Nephron progenitor cell (in vitro differentiated cells): ENCODE measurements around the gene KDM4B.
A peak's percentile ranks its signal among the peaks of the same experiment; 100 is the strongest.

Experiments used
- DNase-seq: peaks from one replicate; pipeline ENCODE4 v3.0.0; 2021
- H3K27ac Mint-ChIP-seq: 2 replicates; pipeline ENCODE4 v1.8.0; 2021; ENCODE audit warnings: mild to moderate bottlenecking, moderate library complexity, mixed read lengths
- H3K27me3 Mint-ChIP-seq: 2 replicates; pipeline ENCODE4 v1.8.0; 2021; ENCODE audit warnings: mild to moderate bottlenecking, low read depth, mixed read lengths; ENCODE audit not compliant: poor library complexity
- H3K36me3 Mint-ChIP-seq: 2 replicates; pipeline ENCODE4 v1.8.0; 2021; ENCODE audit warnings: low read depth, mixed read lengths
- H3K4me1 Mint-ChIP-seq: 2 replicates; pipeline ENCODE4 v1.8.0; 2021; ENCODE audit warnings: mixed read lengths
- H3K4me3 Mint-ChIP-seq: 2 replicates; pipeline ENCODE4 v1.8.0; 2021; ENCODE audit warnings: mild to moderate bottlenecking, moderate library complexity, mixed read lengths
- H3K9me3 Mint-ChIP-seq: 2 replicates; pipeline ENCODE4 v1.8.0; 2021; ENCODE audit warnings: mild to moderate bottlenecking, moderate library complexity, mixed read lengths
- CTCF ChIP-seq: fragments of 200-600 bp; sonication (generic); IDR thresholded peaks from 2 replicates; pipeline ENCODE4 v1.5.0; 2021; ENCODE audit warnings: antibody characterized with exemption

KDM4B gene

GRCh38 chr19:5057860-5058259 is 88.9 kb downstream of the KDM4B start:
- Mint-ChIP-seq H3K4me3 (no peak overlapping the region), H3K27me3 (peaks cover 3% of the 10 kb centered on the region), H3K9me3 (peaks cover 17% of the 10 kb centered on the region), H3K4me1 (peaks cover 11% of the 10 kb centered on the region), H3K27ac (no peak overlapping the region), H3K36me3 (peaks cover 35% of the 10 kb centered on the region)
- DNase-seq = no peak
- no peak for TF ChIP-seq CTCF

- peak overlapping the region; percentile 51 for H3K27ac Mint-ChIP-seq
- H3K4me3 Mint-ChIP-seq = no peak overlapping the region
- no peak for TF ChIP-seq CTCF
- peaks cover 11% of the 10 kb centered on the region for H3K4me1 Mint-ChIP-seq
- H3K36me3 Mint-ChIP-seq = peaks cover 42% of the 10 kb centered on the region
- peaks cover 22% of the 10 kb centered on the region for H3K9me3 Mint-ChIP-seq
- DNase-seq = no peak
- peaks cover 6% of the 10 kb centered on the region for H3K27me3 Mint-ChIP-seq
Observed at GRCh38 chr19:5058521-5059212, 89.8 kb downstream of the KDM4B start.

- DNase-seq = no peak
- Mint-ChIP-seq H3K27me3 (peaks cover 9% of the 10 kb centered on the region), H3K4me1 (peaks cover 11% of the 10 kb centered on the region), H3K9me3 (peaks cover 22% of the 10 kb centered on the region), H3K4me3 (no peak overlapping the region), H3K27ac (peak overlapping the region; percentile 51), H3K36me3 (peaks cover 47% of the 10 kb centered on the region)
- TF ChIP-seq CTCF = no peak
Observed at GRCh38 chr19:5059213-5059574, 90.3 kb downstream of the KDM4B start.

GRCh38 chr19:5059793-5060192 is 90.9 kb downstream of the KDM4B start:
- peaks cover 10% of the 10 kb centered on the region for H3K27me3 Mint-ChIP-seq
- peaks cover 51% of the 10 kb centered on the region for H3K36me3 Mint-ChIP-seq
- no peak for DNase-seq

GRCh38 chr19:5062195-5062594 is 93.3 kb downstream of the KDM4B start:
- H3K4me3 Mint-ChIP-seq = no peak overlapping the region
- no peak for TF ChIP-seq CTCF
- no peak for DNase-seq

More at GRCh38 chr19:5059793-5060192, 90.9 kb downstream of the KDM4B start:
- H3K4me1 Mint-ChIP-seq = peaks cover 11% of the 10 kb centered on the region
- H3K4me3 Mint-ChIP-seq = no peak overlapping the region
- H3K27ac Mint-ChIP-seq = no peak overlapping the region
- no peak for TF ChIP-seq CTCF
- H3K9me3 Mint-ChIP-seq = peaks cover 22% of the 10 kb centered on the region

GRCh38 chr19:5062799-5063198 is 93.9 kb downstream of the KDM4B start:
- no peak for DNase-seq
- Mint-ChIP-seq H3K36me3 (peaks cover 47% of the 10 kb centered on the region), H3K27me3 (peaks cover 13% of the 10 kb centered on the region), H3K4me1 (peaks cover 24% of the 10 kb centered on the region), H3K9me3 (peaks cover 22% of the 10 kb centered on the region), H3K4me3 (no peak overlapping the region), H3K27ac (no peak overlapping the region)
- no peak for TF ChIP-seq CTCF

More at GRCh38 chr19:5062195-5062594, 93.3 kb downstream of the KDM4B start:
- Mint-ChIP-seq H3K36me3 (peaks cover 53% of the 10 kb centered on the region), H3K4me1 (peaks cover 22% of the 10 kb centered on the region), H3K9me3 (peaks cover 22% of the 10 kb centered on the region), H3K27ac (no peak overlapping the region), H3K27me3 (peaks cover 13% of the 10 kb centered on the region)
